ENCODE results near the gene EDAR. TPM values are rescaled to one million over a fixed set of nuclear protein-coding genes. Genes with fewer than 3 reads are reported as not detected.

The EDAR gene
- total and polyA plus RNA-seq, 2 of the 4 experiments (the other 2 are of a cell fraction): not detected

DNA sequence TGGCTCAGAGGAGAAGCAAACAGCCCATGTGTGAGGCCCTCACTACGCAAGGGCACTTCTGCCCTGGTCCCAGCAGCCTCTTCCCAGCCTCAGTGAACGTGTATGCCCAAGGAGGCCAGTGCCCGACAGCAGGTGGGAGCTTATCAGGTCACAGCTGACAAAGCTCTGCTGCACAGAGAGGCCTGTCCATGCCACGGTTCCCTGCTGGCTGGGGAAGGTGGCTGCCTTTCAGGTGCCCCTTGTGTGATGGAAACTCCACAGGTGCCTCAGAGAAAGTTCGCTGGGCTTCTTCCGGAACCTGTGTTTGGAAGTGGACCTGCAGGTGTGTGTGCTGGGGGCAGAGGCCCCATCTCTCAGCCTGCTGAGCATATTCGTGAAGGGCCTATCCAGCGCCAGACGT lies 47.3 kb downstream of the EDAR start:
- Histone ChIP-seq H2BK15ac (ENCODE audit: low read depth, low read length) (no peak overlapping the region), H3K79me1 (ENCODE audit: low read depth in 1 of 2, low read length in 2 of 2) (no peaks in the 10 kb centered on the region), H3K56ac (ENCODE audit: extremely low read depth, insufficient read depth, low read length) (no peak overlapping the region), H4K8ac (ENCODE audit: low read depth in 2 of 2, low read length in 2 of 2) (no peak overlapping the region), H3K4ac (ENCODE audit: low read depth, low read length) (no peak overlapping the region), H2BK5ac (ENCODE audit: low read depth, low read length, poor library complexity, severe bottlenecking) (no peak overlapping the region), H2BK120ac (ENCODE audit: low read depth, low read length) (no peak overlapping the region), H3K4me3 (ENCODE audit: insufficient read depth, low read depth, low read length) (no peak overlapping the region), H2AK5ac (ENCODE audit: low read depth, low read length) (no peak overlapping the region), H3K9me1 (ENCODE audit: insufficient read depth, low read length) (no peaks in the 10 kb centered on the region), H3K18ac (ENCODE audit: low read depth, low read length) (no peak overlapping the region), H2AFZ (replicated peaks; ENCODE audit: low read length, poor library complexity) (no peak overlapping the region), H3K14ac (replicated peaks; ENCODE audit: low read depth, low read length) (no peak overlapping the region), H3K9me3 (ENCODE audit: control insufficient read depth, insufficient read depth, low read length) (no peaks in the 10 kb centered on the region; the same call in 1 of the 2 replicates), H3K9ac (ENCODE audit: low read depth, low read length) (no peak overlapping the region), H3K23ac (ENCODE audit: low read depth, low read length) (no peak overlapping the region), H4K5ac (ENCODE audit: low read depth, low read length) (no peak overlapping the region), H2BK20ac (ENCODE audit: low read depth, low read length) (no peak overlapping the region), H2AK9ac (replicated peaks; ENCODE audit: low read depth, low read length, poor library complexity) (peak overlapping the region; percentile 24), H4K20me1 (ENCODE audit: insufficient read depth, low read length) (no peaks in the 10 kb centered on the region; the same call in 1 of the 2 replicates), H3K27me3 (ENCODE audit: control insufficient read depth, insufficient read depth, low read length) (peaks cover 65% of the 10 kb centered on the region), H3K27ac (ENCODE audit: insufficient read depth, low read length) (no peak overlapping the region), H3K4me1 (ENCODE audit: control insufficient read depth, insufficient read depth, low read length) (0 out of 2 replicates have a peak, but pooled peaks cover 2% of the 10 kb centered on the region), H3K4me2 (ENCODE audit: low read depth, low read length) (no peak overlapping the region), H3K36me3 (ENCODE audit: control insufficient read depth, insufficient read depth, low read length) (no peaks in the 10 kb centered on the region), H4K91ac (ENCODE audit: insufficient read depth, low read depth, low read length) (no peak overlapping the region)
- no TSS peak for BruUV-seq (replicated peaks)
- in situ Hi-C loops (cut with MboI; ENCODE audit: low sequenced_read_pairs): no loop called here
- WGBS, 2 experiments (ENCODE audit: extremely low coverage in 2 of 2, insufficient read length in 1 of 2): 60% methylated on average over 1 of the region's 9 CpGs; no CpG with 5 or more reads in 1 of the 2 experiments
- dilution Hi-C loops (cut with HindIII; ENCODE audit: low sequenced_read_pairs, unreplicated experiment): no loop called here
- no peak for ATAC-seq (ENCODE audit: low read depth)
- POLR2A ChIA-PET (ENCODE audit: unreplicated experiment): no interaction called here
- intact Hi-C loops (cut with micrococcal nuclease): no loop called here
- no peak for DNase-seq
- TF ChIP-seq CEBPB (IDR thresholded peaks at IDR 0.05; ENCODE audit: low read depth, low read length) (no peak), RCOR1 (IDR thresholded peaks at IDR 0.05; ENCODE audit: insufficient replicate concordance, low read length) (no peak), NFE2L2 (IDR thresholded peaks at IDR 0.05; ENCODE audit: low read depth, low read length) (no peak), POLR2A (IDR thresholded peaks at IDR 0.05; ENCODE audit: low read depth, low read length) (no peak), SMC3 (IDR thresholded peaks at IDR 0.05; ENCODE audit: low read depth, low read length) (no peak), RFX5 (IDR thresholded peaks at IDR 0.05; ENCODE audit: low read depth, low read length) (no peak), MAFK (IDR thresholded peaks at IDR 0.05; ENCODE audit: low read depth, low read length) (no peak), BHLHE40 (IDR thresholded peaks at IDR 0.05; ENCODE audit: low read depth, low read length) (no peak)
- TF ChIP-seq, protein P1, sequence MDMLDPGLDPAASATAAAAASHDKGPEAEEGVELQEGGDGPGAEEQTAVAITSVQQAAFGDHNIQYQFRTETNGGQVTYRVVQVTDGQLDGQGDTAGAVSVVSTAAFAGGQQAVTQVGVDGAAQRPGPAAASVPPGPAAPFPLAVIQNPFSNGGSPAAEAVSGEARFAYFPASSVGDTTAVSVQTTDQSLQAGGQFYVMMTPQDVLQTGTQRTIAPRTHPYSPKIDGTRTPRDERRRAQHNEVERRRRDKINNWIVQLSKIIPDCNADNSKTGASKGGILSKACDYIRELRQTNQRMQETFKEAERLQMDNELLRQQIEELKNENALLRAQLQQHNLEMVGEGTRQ (IDR thresholded peaks at IDR 0.05; ENCODE audit: low read depth, low read length): no peak
- CTCF ChIA-PET: no interaction called here

Measured in IMR-90 (cell line).